Endothelial cell of umbilical vein (primary cell): ENCODE data around the gene CETP.

ENCODE experiments used
- EZH2 ChIP-seq: IDR thresholded peaks from 2 replicates; pipeline ENCODE4 v1.6.1; 2012; ENCODE audit warnings: borderline replicate concordance, low read depth, mild to moderate bottlenecking, moderate library complexity, low read length, inconsistent platforms; ENCODE audit not compliant: severe bottlenecking
- GATA2 ChIP-seq: IDR thresholded peaks from 2 replicates; pipeline ENCODE4 v1.7.0; 2011; ENCODE audit warnings: low read depth, mild to moderate bottlenecking, moderate library complexity, mixed read lengths, low read length; ENCODE audit not compliant: insufficient read length, insufficient read depth
- JUN ChIP-seq: IDR thresholded peaks from 2 replicates; pipeline ENCODE4 v1.6.1; 2011; ENCODE audit warnings: borderline replicate concordance, low read depth; ENCODE audit not compliant: insufficient read length, insufficient read depth
- MAX ChIP-seq: IDR thresholded peaks from 2 replicates; pipeline ENCODE4 v1.6.1; 2011; ENCODE audit not compliant: insufficient read depth, insufficient read length
- POLR2A ChIP-seq: IDR thresholded peaks from 2 replicates; pipeline ENCODE4 v1.6.1; 2012; ENCODE audit warnings: low read depth, mild to moderate bottlenecking, control low read depth, low read length
- POLR2AphosphoS5 ChIP-seq: IDR thresholded peaks from 2 replicates; pipeline ENCODE4 v1.6.1; 2012; ENCODE audit warnings: low read depth, mild to moderate bottlenecking, control low read depth, low read length, moderate library complexity; ENCODE audit not compliant: insufficient read depth
- TF ChIP-seq, protein P1 (sequence below), 2 donors: IDR thresholded peaks; 1 replicate in 1 of 2; 2 replicates in 1 of 2; pipeline ENCODE4 v1.5.1; 2011; ENCODE audit warnings: low read length in 2 of 2, mild to moderate bottlenecking in 2 of 2, moderate library complexity in 2 of 2, control low read depth in 1 of 2, inconsistent platforms in 1 of 2, low read depth in 1 of 2; ENCODE audit not compliant: insufficient read depth in 1 of 2; ENCODE audit errors: extremely low read depth in 1 of 2

DNA sequence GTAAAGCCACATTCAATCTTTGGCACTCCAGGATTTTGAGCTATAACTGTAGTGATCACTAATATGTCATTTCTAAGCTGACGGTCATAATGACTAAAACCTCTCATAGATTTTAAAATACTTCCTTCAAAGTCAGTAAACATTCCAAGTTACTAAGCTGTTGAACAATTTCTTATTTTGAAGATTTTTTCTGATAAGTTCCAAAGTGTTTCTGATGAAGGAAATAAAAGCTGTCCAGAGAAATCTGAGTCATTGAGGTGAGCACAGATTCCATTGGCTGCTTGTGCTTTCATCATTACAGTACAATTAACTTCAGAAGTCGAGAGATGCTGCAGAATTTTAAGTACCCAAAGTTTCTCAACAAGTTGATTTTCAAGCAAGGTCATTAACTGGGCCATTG lies 51.5 kb downstream of the CETP start:
- TF ChIP-seq MAX = no peak
- TF ChIP-seq, protein P1, sequence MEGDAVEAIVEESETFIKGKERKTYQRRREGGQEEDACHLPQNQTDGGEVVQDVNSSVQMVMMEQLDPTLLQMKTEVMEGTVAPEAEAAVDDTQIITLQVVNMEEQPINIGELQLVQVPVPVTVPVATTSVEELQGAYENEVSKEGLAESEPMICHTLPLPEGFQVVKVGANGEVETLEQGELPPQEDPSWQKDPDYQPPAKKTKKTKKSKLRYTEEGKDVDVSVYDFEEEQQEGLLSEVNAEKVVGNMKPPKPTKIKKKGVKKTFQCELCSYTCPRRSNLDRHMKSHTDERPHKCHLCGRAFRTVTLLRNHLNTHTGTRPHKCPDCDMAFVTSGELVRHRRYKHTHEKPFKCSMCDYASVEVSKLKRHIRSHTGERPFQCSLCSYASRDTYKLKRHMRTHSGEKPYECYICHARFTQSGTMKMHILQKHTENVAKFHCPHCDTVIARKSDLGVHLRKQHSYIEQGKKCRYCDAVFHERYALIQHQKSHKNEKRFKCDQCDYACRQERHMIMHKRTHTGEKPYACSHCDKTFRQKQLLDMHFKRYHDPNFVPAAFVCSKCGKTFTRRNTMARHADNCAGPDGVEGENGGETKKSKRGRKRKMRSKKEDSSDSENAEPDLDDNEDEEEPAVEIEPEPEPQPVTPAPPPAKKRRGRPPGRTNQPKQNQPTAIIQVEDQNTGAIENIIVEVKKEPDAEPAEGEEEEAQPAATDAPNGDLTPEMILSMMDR (IDR thresholded peaks at IDR 0.05; ENCODE audit: extremely low read depth in 1 of 2, insufficient read depth in 1 of 2, low read depth in 1 of 2, low read length in 2 of 2) = no peak
- TF ChIP-seq EZH2 = no peak
- TF ChIP-seq POLR2AphosphoS5 = no peak
- no peak for TF ChIP-seq POLR2A
- no peak for TF ChIP-seq JUN
- TF ChIP-seq GATA2 = no peak
